ENCODE data around the gene DDX4. TPM values are rescaled to one million over a fixed set of nuclear protein-coding genes. Genes with fewer than 3 reads are reported as not detected.

The DDX4 gene
- total RNA-seq (not detected), polyA plus RNA-seq (not detected)
- long read RNA-seq, donor 1, result 0 reads
- long read RNA-seq, donor 2, result 0 reads
- long read RNA-seq, donor 3, result 0 reads
- long read RNA-seq, donor 4, result 0 reads
- long read RNA-seq, donor 5, result 0 reads
- long read RNA-seq, donor 6, result 0 reads
- long read RNA-seq, donor 7, result 0 reads
- long read RNA-seq, donor 8, result 0 reads
- long read RNA-seq, donor 9, result 0 reads
- long read RNA-seq, donor 10, result 0 reads

DNA sequence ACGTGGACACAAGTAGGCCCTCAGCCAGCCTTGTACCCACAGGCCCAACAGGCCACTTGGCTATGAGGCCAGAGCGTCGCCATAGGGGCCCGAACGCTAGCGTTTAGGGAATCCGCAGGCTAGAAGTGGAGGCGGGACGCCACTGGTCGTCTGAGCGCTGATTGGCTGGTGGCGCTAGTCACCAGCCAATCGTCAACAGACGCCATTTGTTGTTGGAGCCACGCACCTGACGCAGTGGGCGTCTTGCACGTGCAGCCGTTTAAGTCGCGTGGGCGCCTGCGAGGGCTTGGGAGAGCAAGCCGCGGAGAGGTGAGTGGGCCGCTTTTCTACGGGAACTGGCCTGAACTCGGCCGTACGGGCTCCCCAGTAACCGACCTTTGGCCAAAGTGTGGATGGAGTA lies at the start of gene DDX4:
TSS of gene DDX4 (plus strand) at position 269 of the 400 bp plus-strand sequence. CDS start 903 bp downstream, outside the sequence.
- 96 to 99% (median 97%) methylated on average over 22 to 31 of the region's 31 CpGs for WGBS, 5 donors
- no peak for DNase-seq

DNA sequence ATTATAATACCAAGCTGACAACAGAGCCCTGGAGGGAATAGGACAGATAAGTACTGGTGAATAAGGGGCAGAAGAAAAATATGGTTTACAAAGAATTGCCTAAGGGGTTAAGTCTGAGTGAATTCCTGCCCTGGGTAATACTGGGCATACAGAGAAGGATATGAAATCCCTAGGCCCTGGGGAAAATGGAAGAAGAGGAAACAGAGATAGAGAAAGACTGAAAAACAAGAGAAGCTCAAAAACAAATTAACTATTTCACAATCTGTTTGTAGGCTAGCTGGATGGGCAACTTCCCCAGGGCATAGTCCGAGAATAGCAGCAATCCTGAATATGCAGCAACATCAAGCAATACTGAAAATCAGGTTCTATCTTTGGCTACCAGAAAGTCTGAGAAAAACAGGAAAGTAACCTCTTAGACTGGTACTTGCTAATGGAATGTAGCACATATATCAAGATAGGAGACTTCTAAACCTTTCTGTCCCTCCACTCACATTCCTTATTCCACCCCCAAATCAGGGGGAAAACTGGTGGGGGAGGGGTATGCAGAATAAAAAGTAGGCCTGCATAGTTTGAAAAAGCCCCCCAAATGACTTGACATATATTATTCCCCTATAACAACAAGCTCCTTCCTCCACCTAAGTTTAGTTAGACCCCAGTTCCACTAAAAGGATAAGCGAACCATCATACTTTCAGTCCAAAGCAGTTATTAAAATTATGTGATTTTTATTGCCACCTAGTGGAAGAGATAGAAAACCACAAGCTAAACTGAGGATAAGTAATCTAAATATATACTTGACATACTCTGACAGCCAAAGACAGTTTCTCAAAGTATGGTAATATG lies 46.4 kb upstream of the DDX4 start:
- Histone ChIP-seq H3K4me3 (peak overlapping the region in 1 of 4 donors; percentile 2), H3K4me1 (peaks cover 0 to 35% (median 16%) of the 10 kb centered on the region in 4 donors), H3K36me3 (no peaks in the 10 kb centered on the region), H3K27me3 (no peaks in the 10 kb centered on the region), H3K27ac (peak overlapping the region in 2 of 5 donors; percentile 41 to 55), H3K9me3 (no peaks in the 10 kb centered on the region)
- 34 to 60% (median 47%) methylated on average over 2 of the region's 2 CpGs for WGBS, 5 donors
- peak in 1 of 2 donors; percentile 69 for DNase-seq
- TF ChIP-seq, protein P1, sequence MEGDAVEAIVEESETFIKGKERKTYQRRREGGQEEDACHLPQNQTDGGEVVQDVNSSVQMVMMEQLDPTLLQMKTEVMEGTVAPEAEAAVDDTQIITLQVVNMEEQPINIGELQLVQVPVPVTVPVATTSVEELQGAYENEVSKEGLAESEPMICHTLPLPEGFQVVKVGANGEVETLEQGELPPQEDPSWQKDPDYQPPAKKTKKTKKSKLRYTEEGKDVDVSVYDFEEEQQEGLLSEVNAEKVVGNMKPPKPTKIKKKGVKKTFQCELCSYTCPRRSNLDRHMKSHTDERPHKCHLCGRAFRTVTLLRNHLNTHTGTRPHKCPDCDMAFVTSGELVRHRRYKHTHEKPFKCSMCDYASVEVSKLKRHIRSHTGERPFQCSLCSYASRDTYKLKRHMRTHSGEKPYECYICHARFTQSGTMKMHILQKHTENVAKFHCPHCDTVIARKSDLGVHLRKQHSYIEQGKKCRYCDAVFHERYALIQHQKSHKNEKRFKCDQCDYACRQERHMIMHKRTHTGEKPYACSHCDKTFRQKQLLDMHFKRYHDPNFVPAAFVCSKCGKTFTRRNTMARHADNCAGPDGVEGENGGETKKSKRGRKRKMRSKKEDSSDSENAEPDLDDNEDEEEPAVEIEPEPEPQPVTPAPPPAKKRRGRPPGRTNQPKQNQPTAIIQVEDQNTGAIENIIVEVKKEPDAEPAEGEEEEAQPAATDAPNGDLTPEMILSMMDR (IDR thresholded peaks at IDR 0.05), result peak in 5 of 7 experiments; percentile 51 to 64 (median 60)
- TF ChIP-seq POLR2AphosphoS5 (IDR thresholded peaks at IDR 0.05), result no peak
- intact Hi-C loops (cut with DNase I; ENCODE audit: low total_unique reads), result loop anchor here (5.0 to 10.0 kb wide), 2 partner anchors 284 to 347 kb away; no protein-coding TSS in a partner anchor

More for the DNA sequence above, at the start of gene DDX4:
- H3K4me1 ChIP-seq, result no peaks in the 10 kb centered on the region
- H3K36me3 ChIP-seq, result no peaks in the 10 kb centered on the region
- H3K27me3 ChIP-seq, result no peaks in the 10 kb centered on the region
- TF ChIP-seq POLR2AphosphoS5 (IDR thresholded peaks at IDR 0.05) (no peak), POLR2A (IDR thresholded peaks at IDR 0.05) (no peak), EP300 (IDR thresholded peaks at IDR 0.05) (no peak)
- TF ChIP-seq, protein P1 (IDR thresholded peaks at IDR 0.05), result no peak
- H3K4me3 ChIP-seq, result no peak within 1 kb of the TSS
- H3K9me3 ChIP-seq, result no peaks in the 10 kb centered on the region
- no peak within 1 kb of the TSS for H3K27ac ChIP-seq
- intact Hi-C loops (cut with DNase I; ENCODE audit: low total_unique reads), result no loop called here

DNA sequence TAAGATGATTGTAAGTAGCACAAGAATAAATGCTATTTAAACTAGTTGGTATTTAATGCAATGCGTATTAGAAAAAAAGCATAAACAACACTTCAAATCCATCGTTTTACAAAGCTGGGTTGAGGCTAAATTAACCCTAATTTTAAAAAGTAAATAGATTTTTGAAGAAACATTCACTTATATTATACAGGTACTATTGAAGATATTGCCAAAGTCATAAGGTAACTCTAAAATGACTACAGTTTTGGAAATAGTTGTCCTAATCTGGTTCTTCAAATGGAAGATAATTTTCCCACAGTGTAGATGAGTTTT lies 45.8 kb upstream of the DDX4 start:
- peaks cover 0 to 35% (median 16%) of the 10 kb centered on the region in 4 donors for H3K4me1 ChIP-seq
- no peak overlapping the region for H3K27ac ChIP-seq
- TF ChIP-seq POLR2AphosphoS5 (IDR thresholded peaks at IDR 0.05) (no peak), POLR2A (IDR thresholded peaks at IDR 0.05) (no peak), EP300 (IDR thresholded peaks at IDR 0.05) (no peak)
- TF ChIP-seq, protein P1 (IDR thresholded peaks at IDR 0.05), result peak in 1 of 7 experiments; percentile 4
- peaks cover 0 to 5% (median 3%) of the 10 kb centered on the region in 4 donors for H3K36me3 ChIP-seq
- 68 to 77% (median 73%) methylated on average over 2 of the region's 2 CpGs for WGBS, 5 donors
- DNase-seq, result no peak
- intact Hi-C loops (cut with DNase I; ENCODE audit: low total_unique reads), result loop anchor here (5.0 to 10.0 kb wide), 2 partner anchors 285 to 347 kb away; no protein-coding TSS in a partner anchor
- H3K4me3 ChIP-seq, result no peak overlapping the region
- no peaks in the 10 kb centered on the region for H3K9me3 ChIP-seq
- H3K27me3 ChIP-seq, result no peaks in the 10 kb centered on the region

DNA sequence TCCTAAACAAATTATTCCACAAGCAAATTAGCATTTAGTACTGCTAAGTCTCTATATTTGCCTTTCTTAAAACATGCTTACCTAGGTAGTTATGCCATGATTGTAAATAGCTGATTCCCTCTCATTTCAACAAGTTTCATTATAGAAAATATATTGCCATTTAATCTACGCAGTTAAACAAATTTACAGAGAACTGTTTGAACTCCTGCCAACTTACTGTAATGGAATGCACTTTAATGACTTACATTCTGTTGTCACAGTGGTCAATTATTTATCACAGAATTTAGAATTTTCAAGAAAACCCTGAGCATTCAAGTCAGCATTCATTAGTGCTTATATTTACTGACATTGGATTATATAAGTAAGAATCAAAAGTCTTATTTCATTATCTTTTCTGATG lies 45.4 kb upstream of the DDX4 start:
- H3K4me3 ChIP-seq, result no peak overlapping the region
- H3K27ac ChIP-seq, result no peak overlapping the region
- peaks cover 0 to 9% (median 6%) of the 10 kb centered on the region in 4 donors for H3K36me3 ChIP-seq
- DNase-seq, result peak in 1 of 2 donors; percentile 64
- H3K9me3 ChIP-seq, result no peaks in the 10 kb centered on the region
- intact Hi-C loops (cut with DNase I; ENCODE audit: low total_unique reads), result loop anchor here (5.0 to 10.0 kb wide), 2 partner anchors 285 to 348 kb away; no protein-coding TSS in a partner anchor
- 25 to 40% (median 37%) methylated on average over 1 of the region's 1 CpG for WGBS, 5 donors
- no peaks in the 10 kb centered on the region for H3K27me3 ChIP-seq
- TF ChIP-seq POLR2AphosphoS5 (IDR thresholded peaks at IDR 0.05), result no peak
- TF ChIP-seq EP300 (IDR thresholded peaks at IDR 0.05), result no peak
- no peak for TF ChIP-seq POLR2A (IDR thresholded peaks at IDR 0.05)
- H3K4me1 ChIP-seq, result peaks cover 0 to 35% (median 16%) of the 10 kb centered on the region in 4 donors
